Measurements from ENCODE around the gene RNF43. TPM values are rescaled to one million over a fixed set of nuclear protein-coding genes. Genes with fewer than 3 reads are reported as not detected.

The RNF43 gene
- total RNA-seq, 1 donor from 2014 or later, result 3.5 TPM

- peak; percentile 21 for DNase-seq
Observed at GRCh38 chr17:58381124-58382035, 36.0 kb downstream of the RNF43 start.

- no peak for DNase-seq
Observed at GRCh38 chr17:58380207-58381123, 36.9 kb downstream of the RNF43 start.

GRCh38 chr17:58379511-58379824 lies 37.9 kb downstream of the RNF43 start:
- no peak for DNase-seq

- DNase-seq, result no peak
Observed at GRCh38 chr17:58378733-58379510, 38.4 kb downstream of the RNF43 start.

- no peak for DNase-seq
Observed at GRCh38 chr17:58377661-58378060, 39.7 kb downstream of the RNF43 start.

- DNase-seq, result peak; percentile 45
Observed at GRCh38 chr17:58377093-58377601, 40.2 kb downstream of the RNF43 start.

GRCh38 chr17:58376472-58377000 lies 40.8 kb downstream of the RNF43 start:
- DNase-seq, result no peak

- no peak for DNase-seq
Observed at GRCh38 chr17:58375811-58376210, 41.5 kb downstream of the RNF43 start.

- no peak for DNase-seq
Observed at GRCh38 chr17:58375256-58375655, 42.1 kb downstream of the RNF43 start.

- no peak for DNase-seq
Observed at GRCh38 chr17:58373923-58374322, 43.4 kb downstream of the RNF43 start.

GRCh38 chr17:58373003-58373402 lies 44.3 kb downstream of the RNF43 start:
- no peak for DNase-seq

GRCh38 chr17:58371300-58371950 lies 45.9 kb downstream of the RNF43 start:
- DNase-seq, result no peak

- DNase-seq, result no peak
Observed at GRCh38 chr17:58370716-58371115, 46.6 kb downstream of the RNF43 start.

- DNase-seq, result no peak
Observed at GRCh38 chr17:58370309-58370708, 47.0 kb downstream of the RNF43 start.

GRCh38 chr17:58369214-58370031 lies 47.9 kb downstream of the RNF43 start:
- no peak for DNase-seq

GRCh38 chr17:58368860-58369213 lies 48.5 kb downstream of the RNF43 start:
- no peak for DNase-seq

All from tongue (tissue), 2 donors.